Neural crest cell (in vitro differentiated cells): ENCODE measurements around the gene WSCD2. TPM values are rescaled to one million over a fixed set of nuclear protein-coding genes. Genes with fewer than 3 reads are reported as not detected.

Source experiments
- DNase-seq: peaks from one replicate; pipeline ENCODE4 v3.0.0; 2021; ENCODE audit warnings: low read depth, mixed read lengths, low spot score
- H3K27ac Mint-ChIP-seq: one replicate; pipeline ENCODE4 v1.8.0; 2021; ENCODE audit warnings: mild to moderate bottlenecking, mixed read lengths; ENCODE audit not compliant: unreplicated experiment
- H3K27me3 Mint-ChIP-seq: 2 replicates; pipeline ENCODE4 v1.8.0; 2021; ENCODE audit warnings: low read depth, mild to moderate bottlenecking, mixed read lengths
- H3K36me3 Mint-ChIP-seq: 2 replicates; pipeline ENCODE4 v1.8.0; 2021; ENCODE audit warnings: low read depth, mild to moderate bottlenecking, mixed read lengths
- H3K4me1 Mint-ChIP-seq: 2 replicates; pipeline ENCODE4 v1.8.0; 2021; ENCODE audit warnings: mixed read lengths
- H3K4me3 Mint-ChIP-seq: one replicate; pipeline ENCODE4 v1.8.0; 2021; ENCODE audit warnings: mild to moderate bottlenecking, mixed read lengths
- H3K9me3 Mint-ChIP-seq: 2 replicates; pipeline ENCODE4 v1.8.0; 2021; ENCODE audit warnings: mixed read lengths
- CTCF ChIP-seq: fragments of 200-600 bp; sonication (generic); conservative IDR thresholded peaks from 2 replicates; pipeline ENCODE4 v1.5.0; 2021; ENCODE audit warnings: antibody characterized with exemption, mild to moderate bottlenecking
- total RNA-seq: library from RNA; stranded (reverse); gene quantifications from 2 replicates; pipeline ENCODE4 v1.2.1, GENCODE V29; 2021

The WSCD2 gene
- total RNA-seq, 1 donor from 2014 or later = 1.4 TPM

DNA sequence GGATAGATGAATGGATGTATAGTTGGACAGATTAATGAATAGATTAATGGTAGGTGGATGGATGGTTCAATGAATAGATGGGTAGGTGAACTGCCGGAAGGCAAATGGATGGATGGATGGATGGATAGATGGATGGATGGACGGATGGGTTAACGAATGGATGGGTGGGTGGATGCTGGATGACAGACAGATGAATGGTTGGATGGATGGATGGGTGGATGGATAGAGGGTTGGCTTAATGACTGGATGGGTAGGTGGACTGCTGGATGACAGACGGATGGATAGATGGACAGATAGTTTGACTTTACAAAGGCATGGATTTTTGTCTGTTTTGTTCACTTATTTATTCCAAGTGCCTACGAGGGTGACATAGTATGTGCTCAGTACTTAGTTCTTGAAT, 64.4 kb downstream of the WSCD2 start:
- peaks cover 52% of the 10 kb centered on the region for H3K27me3 Mint-ChIP-seq
- H3K36me3 Mint-ChIP-seq = no peaks in the 10 kb centered on the region
- H3K27ac Mint-ChIP-seq = no peak overlapping the region
- H3K9me3 Mint-ChIP-seq = no peaks in the 10 kb centered on the region
- no peak for TF ChIP-seq CTCF
- no peak for DNase-seq
- no peaks in the 10 kb centered on the region for H3K4me1 Mint-ChIP-seq
- H3K4me3 Mint-ChIP-seq = no peak overlapping the region

GRCh38 chr12:108193917-108194316, 64.8 kb downstream of the WSCD2 start:
- Mint-ChIP-seq H3K27ac (no peak overlapping the region), H3K4me1 (no peaks in the 10 kb centered on the region), H3K9me3 (no peaks in the 10 kb centered on the region), H3K27me3 (peaks cover 53% of the 10 kb centered on the region), H3K36me3 (no peaks in the 10 kb centered on the region), H3K4me3 (no peak overlapping the region)
- peak; percentile 89 for TF ChIP-seq CTCF
- DNase-seq = peak; percentile 45

- no peak overlapping the region for H3K27ac Mint-ChIP-seq
- no peak for DNase-seq
- H3K36me3 Mint-ChIP-seq = no peaks in the 10 kb centered on the region
- H3K4me3 Mint-ChIP-seq = no peak overlapping the region
- peaks cover 52% of the 10 kb centered on the region for H3K27me3 Mint-ChIP-seq
- TF ChIP-seq CTCF = no peak
- H3K4me1 Mint-ChIP-seq = no peaks in the 10 kb centered on the region
- no peaks in the 10 kb centered on the region for H3K9me3 Mint-ChIP-seq
Observed at GRCh38 chr12:108194585-108194984, 65.5 kb downstream of the WSCD2 start.

DNA sequence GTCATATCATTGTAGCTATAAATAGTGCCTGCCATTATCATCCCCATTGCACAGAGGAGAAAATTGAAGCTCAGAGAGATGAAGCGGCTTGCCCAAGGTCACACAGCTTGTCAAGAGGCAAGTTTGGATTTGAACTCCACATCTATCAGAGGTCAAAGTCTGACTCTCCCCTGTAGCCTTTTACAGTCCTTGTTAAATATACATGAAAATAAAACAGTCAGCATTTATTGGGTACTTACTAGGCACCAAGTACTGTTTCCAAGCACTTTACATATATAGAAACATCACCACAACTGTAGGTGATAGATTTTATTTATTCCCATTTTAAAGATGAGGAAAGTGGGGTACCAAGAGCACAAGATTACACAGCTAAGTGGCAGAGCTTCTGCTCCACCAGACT, 67.2 kb downstream of the WSCD2 start:
- Mint-ChIP-seq H3K4me3 (no peak overlapping the region), H3K36me3 (no peaks in the 10 kb centered on the region), H3K27ac (no peak overlapping the region), H3K9me3 (no peaks in the 10 kb centered on the region), H3K27me3 (peaks cover 54% of the 10 kb centered on the region), H3K4me1 (no peaks in the 10 kb centered on the region)
- no peak for DNase-seq
- no peak for TF ChIP-seq CTCF

GRCh38 chr12:108196921-108197320, 67.8 kb downstream of the WSCD2 start:
- no peaks in the 10 kb centered on the region for H3K9me3 Mint-ChIP-seq
- TF ChIP-seq CTCF = no peak
- no peak for DNase-seq
- H3K4me1 Mint-ChIP-seq = no peaks in the 10 kb centered on the region
- no peaks in the 10 kb centered on the region for H3K36me3 Mint-ChIP-seq
- H3K27me3 Mint-ChIP-seq = peaks cover 54% of the 10 kb centered on the region
- no peak overlapping the region for H3K4me3 Mint-ChIP-seq
- no peak overlapping the region for H3K27ac Mint-ChIP-seq

DNA sequence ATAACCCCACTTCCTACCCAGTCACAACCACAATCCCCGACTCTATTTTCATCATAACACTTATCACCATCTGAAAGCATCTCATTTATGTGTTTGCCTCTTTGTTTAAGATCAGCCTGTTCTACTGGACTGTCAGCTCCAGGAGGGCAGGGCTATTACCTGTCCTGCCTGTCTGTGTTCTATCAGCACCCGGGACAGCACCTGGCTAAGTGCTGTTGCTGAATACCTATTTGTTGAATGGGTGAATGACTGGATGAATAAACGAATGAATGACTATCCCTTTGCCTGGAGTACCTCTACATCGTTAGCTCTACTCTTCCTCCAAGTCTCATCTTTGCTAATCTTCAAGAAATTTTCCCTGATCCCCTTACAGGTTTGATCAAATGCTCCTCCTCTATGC, 69.0 kb downstream of the WSCD2 start:
- H3K9me3 Mint-ChIP-seq = no peaks in the 10 kb centered on the region
- H3K4me1 Mint-ChIP-seq = no peaks in the 10 kb centered on the region
- H3K27ac Mint-ChIP-seq = no peak overlapping the region
- H3K36me3 Mint-ChIP-seq = no peaks in the 10 kb centered on the region
- peaks cover 52% of the 10 kb centered on the region for H3K27me3 Mint-ChIP-seq
- no peak for TF ChIP-seq CTCF
- no peak for DNase-seq
- H3K4me3 Mint-ChIP-seq = no peak overlapping the region
